ENCODE measurements around the gene NEGR1.

DNA sequence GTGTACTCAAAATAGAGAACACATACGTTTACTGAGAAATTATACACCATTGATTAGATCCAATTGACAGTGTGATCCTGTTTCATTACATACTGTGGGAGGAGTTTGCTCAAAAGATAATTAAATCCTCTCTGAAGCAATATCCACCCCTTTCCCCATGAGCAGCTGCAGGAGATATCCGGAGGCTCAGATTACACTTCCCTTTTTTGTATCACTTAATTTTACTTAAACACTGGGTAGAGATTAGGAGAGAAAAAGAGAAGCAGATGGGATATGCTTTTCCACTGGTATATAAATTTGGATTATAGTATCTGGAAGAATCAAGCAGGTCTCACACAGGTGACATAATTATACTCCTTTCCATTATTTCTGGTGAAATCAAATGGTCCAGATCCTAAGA lies 868.2 kb downstream of the NEGR1 start:
- TF ChIP-seq EP300 (IDR thresholded peaks at IDR 0.05) (no peak), CTCF (IDR thresholded peaks at IDR 0.05) (no peak), POLR2AphosphoS5 (IDR thresholded peaks at IDR 0.05) (no peak)

Measured in upper lobe of left lung (tissue), 4 donors.